Bone marrow (tissue), 2 donors: Measurements from ENCODE around the gene SCT.

Experiments used
- DNase-seq, 2 donors: peaks; one replicate each; lab custom pipeline; 2025; lab: John Stamatoyannopoulos, UW

Gene SCT

DNA sequence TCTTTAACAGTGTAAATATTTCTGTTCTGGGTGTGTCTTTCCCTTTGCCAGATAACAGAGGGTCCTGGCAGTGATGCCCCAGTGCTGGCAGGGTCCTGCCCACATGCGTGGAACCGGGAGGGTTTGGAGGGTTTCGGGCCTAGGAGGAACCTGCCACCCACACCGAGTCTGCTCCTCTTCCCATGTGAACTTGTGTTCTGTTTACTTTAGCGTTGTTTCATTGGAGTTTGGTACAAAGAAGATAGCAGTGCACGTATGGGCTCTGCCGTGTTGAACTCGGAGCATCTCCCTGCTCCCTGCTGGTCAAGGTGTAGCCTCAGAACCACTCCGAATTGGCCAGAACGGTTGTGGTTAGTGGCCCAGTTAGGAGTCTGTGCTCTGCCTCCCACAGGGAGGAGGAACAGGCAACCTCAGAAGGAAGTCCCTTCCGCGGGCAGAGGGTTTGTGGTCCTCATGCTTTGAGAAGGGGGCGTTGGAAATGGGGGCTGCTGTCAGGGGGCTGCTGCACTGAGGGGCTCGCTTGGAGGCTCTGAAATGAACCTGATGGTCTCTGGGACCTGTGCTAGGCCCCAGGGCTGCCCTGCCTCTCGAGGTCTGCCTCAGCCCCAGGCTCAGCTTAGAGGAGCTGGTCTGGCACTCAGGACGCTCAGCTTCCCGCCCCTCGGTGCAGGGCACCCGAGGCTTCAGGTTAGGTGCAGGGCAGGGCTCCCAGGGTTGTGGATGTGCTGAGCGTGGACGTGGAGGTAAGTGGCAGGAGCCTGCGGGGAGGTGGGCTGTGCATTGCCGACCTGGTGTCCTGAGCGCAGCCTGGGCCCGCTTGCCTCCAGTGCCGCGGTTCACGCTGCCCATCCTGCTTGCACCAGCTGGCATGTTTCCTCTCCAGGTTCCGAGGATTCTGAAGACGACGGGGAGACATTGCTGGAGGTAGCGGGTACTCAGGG is 40.3 kb downstream of the SCT start:
- no peak for DNase-seq

DNA sequence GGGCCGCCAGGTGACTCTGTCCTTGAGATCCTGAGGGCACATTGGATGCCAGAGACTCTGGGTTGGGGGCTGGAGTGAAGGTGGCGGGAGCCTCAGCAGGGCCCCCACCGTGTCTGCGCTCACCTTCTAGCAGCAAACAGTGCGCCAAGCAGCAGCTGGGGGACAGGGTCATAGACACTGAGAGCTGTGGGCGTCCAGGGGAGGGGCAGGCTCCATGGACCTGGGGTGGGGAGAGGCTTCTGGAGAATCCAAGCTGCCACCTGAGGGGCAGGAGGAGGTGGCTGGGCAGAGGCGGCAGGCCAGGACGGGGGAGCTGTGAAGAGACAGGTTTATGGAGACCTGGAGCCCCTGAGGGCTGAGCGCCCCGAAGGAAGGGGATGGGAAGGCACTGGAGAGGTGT is 42.7 kb downstream of the SCT start:
- no peak for DNase-seq

DNA sequence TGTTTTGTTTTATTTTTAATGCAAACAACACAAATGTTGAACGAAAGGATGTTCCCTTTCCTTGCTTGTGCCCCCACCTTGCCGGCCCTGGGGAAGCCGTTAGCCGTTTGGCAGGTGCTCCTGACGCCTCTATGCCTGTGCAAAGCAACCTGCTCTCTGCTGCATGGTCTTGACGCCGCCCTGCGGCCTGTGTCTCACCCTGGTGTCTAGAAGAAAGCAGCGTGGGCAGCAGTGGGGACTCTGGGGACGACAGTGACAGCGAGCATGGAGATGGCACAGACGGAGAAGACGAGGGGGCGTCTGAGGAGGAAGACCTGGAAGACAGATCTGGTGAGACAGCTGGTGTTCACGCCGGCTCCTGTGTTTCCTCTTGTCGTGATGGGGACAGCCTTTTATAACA is 45.2 kb downstream of the SCT start:
- no peak for DNase-seq

DNA sequence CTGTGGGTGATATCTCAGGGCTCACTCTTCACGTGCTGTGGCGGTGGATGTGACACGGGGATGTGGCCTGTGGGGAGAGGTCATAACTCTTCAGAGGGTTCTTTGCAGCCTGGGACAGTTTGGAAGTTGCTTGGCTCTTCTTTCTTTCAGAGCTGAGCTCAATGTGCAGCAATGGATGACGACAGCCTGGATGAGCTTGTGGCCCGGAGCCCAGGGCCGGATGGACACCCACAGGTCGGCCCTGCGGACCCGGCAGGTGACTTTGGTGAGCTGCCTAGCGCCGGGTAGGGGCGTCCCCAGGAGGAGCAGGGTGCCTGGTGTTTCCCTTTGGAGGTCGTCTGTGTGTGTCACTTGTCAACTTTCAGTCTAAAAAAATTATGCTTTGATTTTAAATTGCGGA is 45.6 kb downstream of the SCT start:
- no peak for DNase-seq

DNA sequence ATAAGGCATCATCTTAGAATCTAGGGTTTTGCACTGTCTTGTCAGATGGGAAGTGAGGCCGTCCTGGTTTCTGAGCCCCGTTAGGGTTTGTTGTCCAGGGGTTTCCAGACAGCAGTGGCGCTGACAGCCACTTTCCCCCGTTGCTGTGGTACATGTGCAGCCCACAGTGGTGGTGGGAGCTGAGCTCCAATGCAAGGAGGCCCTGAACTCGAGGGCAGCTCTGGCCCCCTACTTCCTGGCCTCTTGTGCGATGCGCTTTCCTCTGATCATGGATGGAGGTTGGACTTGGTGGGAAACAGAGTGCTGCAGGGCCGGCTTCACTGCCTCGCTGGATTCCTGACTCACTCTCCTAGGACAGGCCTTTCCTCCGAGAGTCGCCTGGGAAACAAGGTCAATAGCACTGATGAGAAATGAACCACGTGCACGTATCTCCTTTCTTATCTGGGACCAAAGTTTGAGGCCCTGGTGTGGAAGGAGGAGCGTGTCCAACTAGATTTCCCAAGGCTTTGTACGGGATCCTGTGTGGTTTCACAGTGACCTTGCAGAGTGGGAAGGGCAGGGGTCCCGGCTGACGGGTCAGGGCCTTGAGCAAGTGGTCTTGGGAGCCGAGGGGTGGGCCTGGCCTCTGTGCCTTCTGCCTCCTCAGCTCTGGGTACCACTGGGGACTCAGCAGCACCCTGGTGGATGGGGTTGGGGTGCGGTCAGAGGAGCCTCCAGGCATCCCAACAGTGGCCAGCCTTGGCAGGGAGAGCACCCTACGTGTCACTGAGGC is 47.0 kb downstream of the SCT start:
- no peak for DNase-seq

DNA sequence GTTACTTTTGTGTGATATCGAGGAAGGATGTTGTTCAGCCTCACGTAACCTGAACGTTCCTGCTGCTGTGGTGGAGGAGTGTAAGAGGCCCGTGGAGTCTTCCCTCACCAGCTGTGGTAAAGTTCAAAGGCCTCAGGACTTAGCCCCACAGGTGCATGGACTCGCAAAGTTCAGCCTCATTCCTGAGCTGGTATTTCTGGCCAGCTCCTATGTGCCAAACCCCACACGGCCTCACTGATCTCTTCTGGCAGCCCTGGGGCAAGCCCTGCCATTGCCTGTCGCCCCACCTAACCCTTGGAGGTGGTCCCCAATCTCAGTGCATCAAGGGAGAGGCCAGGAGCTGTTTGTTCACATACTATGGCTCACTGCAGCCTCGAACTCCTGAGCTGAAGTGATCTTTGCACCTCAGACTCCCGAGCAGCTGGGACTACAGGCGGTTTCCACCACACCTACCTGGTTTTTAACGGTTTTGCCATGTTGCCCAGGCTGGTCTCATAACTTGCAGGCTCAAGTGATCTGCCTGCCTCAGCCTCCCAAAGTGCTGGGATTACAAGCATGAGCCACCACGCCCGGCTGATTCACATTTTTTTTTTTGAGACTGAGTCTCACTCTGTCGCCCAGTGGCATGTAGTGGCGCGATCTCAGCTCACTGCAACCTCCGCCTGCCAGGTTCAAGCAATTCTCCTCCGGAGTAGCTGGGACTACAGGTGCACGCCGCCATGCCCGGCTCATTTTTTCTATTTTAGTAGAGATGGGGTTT is 48.5 kb downstream of the SCT start:
- DNase-seq = no peak

DNA sequence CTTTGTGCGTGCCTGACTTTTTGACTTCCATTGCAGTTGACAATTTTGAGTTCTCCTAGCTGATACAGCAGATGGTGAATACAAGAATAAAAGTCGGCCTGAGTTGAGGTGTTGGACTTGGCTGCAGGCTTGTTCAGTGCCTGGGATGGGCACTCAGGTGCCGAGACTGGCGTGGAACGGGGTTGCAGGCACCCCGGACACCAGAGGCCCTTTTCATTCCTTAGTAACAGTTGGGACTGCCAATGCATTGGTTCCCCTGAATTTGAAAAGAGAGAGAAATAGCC is 49.4 kb downstream of the SCT start:
- no peak for DNase-seq

DNA sequence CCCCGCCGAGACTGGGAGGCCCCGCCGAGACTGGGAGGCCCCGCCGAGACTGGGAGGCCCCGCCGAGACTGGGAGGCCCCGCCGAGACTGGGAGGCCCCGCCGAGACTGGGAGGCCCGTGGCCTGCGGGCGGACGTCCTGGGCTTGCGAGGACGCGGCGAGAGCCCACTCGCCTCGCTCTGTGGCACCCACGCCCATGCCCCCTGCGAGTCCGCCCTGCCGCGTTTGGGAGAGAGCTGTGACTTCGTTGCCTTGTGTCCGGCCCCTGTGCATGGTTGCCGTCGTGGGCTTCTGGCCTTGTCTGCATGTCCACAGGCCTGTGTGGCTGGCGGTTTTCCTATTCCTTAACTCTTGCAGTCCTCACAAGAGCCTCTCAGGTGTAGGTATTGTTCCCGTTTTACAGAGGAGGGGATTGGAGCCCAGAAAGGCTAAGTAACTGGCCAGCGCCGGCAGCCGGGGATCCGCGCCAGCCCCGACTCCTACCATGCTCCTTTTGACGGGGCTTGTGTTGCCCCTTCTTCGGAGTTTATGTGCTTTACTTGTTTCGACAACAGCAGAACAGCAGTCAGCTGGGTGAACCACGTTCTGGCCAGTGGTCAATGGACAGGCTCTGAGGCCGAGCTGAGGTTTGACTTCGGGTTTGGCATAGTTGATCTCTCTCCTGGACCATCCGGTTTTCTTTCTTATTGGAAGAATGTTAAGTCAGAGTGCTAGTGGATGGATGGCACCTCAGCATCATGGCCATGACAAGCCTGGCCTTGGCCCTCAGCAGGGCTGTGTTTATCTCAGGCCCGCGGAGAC is 50.0 kb downstream of the SCT start:
- no peak for DNase-seq
